Measurements from ENCODE around the gene HOMER1.

HOMER1 gene

DNA sequence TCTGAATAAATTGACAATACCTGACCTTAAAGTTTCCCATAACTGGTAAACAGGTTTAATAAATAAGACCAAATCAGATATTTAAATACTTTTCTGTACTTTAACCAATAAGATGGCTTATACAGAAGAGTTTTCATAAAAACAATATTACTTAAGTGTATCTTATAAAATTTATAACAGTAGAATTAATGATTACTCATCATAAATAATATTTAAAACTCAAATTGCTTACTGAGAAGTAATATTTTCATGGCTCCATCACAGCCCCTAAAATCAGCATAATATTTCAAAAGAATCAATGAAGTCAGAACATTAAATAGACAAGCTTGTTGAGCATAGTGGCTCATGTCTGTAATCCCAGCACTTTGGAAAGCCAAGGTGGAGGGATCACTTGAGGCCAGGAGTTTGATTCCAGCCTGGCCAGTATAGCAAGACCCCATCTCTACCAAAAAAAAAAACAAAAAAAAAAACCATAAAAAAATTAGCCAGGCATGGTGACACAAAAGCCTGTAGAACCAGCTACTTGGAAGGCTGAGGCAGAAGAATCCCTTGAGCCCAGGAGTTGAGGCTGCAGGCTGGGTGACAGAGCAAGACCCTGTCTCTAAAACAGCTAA, 23.5 kb downstream of the HOMER1 start:
- no peak for DNase-seq
- H3K27me3 ChIP-seq (replicated peaks): no peaks in the 10 kb centered on the region
- no peak overlapping the region for H3K27ac ChIP-seq
- no peaks in the 10 kb centered on the region for H3K36me3 ChIP-seq (replicated peaks)
- in situ Hi-C loops (cut with HindIII; ENCODE audit: low pct_ligation_motif_present, low sequenced_read_pairs): no loop called here
- TF ChIP-seq, protein P1, sequence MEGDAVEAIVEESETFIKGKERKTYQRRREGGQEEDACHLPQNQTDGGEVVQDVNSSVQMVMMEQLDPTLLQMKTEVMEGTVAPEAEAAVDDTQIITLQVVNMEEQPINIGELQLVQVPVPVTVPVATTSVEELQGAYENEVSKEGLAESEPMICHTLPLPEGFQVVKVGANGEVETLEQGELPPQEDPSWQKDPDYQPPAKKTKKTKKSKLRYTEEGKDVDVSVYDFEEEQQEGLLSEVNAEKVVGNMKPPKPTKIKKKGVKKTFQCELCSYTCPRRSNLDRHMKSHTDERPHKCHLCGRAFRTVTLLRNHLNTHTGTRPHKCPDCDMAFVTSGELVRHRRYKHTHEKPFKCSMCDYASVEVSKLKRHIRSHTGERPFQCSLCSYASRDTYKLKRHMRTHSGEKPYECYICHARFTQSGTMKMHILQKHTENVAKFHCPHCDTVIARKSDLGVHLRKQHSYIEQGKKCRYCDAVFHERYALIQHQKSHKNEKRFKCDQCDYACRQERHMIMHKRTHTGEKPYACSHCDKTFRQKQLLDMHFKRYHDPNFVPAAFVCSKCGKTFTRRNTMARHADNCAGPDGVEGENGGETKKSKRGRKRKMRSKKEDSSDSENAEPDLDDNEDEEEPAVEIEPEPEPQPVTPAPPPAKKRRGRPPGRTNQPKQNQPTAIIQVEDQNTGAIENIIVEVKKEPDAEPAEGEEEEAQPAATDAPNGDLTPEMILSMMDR (IDR thresholded peaks at IDR 0.05; ENCODE audit: low read depth, low read length, missing control alignments): no peak
- H3K4me3 ChIP-seq (ENCODE audit: low read depth, low read length): no peak overlapping the region

DNA sequence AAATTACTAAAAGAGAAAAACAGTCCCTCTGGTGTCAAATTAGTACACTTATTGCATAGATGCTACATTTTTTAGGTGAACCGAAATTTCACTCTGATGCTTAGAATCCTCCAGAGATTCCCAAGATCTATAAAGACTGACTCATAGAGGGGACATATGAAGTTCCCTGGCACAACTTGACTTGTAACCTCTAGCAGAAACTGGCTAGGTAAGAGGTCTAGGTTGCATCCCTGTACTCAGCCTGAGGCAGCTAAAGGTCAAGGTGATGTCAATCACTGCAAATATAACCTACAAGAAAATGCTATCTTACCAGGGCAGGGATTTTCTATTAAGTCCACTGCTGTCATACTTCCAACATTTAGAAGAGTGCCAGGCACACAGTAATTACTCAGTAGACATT, 24.2 kb downstream of the HOMER1 start:
- H3K27ac ChIP-seq: no peak overlapping the region
- in situ Hi-C loops (cut with HindIII; ENCODE audit: low pct_ligation_motif_present, low sequenced_read_pairs): no loop called here
- H3K36me3 ChIP-seq (replicated peaks): no peaks in the 10 kb centered on the region
- no peaks in the 10 kb centered on the region for H3K27me3 ChIP-seq (replicated peaks)
- DNase-seq: no peak
- no peak overlapping the region for H3K4me3 ChIP-seq (ENCODE audit: low read depth, low read length)
- TF ChIP-seq, protein P1 (IDR thresholded peaks at IDR 0.05; ENCODE audit: low read depth, low read length, missing control alignments): no peak

DNA sequence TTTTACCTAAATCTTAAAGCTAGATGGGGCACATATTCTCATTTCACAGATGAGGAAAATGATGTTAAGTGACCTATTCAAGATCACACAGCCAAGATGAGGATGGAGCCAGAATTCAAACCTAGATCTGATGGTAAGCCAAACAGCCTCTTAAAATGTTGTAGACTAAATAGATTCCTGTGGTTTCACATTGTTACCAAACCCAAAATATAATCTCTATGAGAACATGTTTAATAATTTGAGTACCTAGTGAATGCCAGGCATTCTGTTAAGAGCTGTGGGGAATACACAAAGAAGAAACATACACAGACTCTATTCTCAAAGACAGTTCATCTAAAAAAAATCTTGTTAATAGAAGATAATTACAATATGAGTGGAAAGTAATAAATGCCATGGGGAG, 25.2 kb downstream of the HOMER1 start:
- H3K4me3 ChIP-seq (ENCODE audit: low read depth, low read length): no peak overlapping the region
- in situ Hi-C loops (cut with HindIII; ENCODE audit: low pct_ligation_motif_present, low sequenced_read_pairs): no loop called here
- H3K27me3 ChIP-seq (replicated peaks): no peaks in the 10 kb centered on the region
- no peak overlapping the region for H3K27ac ChIP-seq
- no peak for DNase-seq
- TF ChIP-seq, protein P1 (IDR thresholded peaks at IDR 0.05; ENCODE audit: low read depth, low read length, missing control alignments): no peak
- H3K36me3 ChIP-seq (replicated peaks): no peaks in the 10 kb centered on the region

DNA sequence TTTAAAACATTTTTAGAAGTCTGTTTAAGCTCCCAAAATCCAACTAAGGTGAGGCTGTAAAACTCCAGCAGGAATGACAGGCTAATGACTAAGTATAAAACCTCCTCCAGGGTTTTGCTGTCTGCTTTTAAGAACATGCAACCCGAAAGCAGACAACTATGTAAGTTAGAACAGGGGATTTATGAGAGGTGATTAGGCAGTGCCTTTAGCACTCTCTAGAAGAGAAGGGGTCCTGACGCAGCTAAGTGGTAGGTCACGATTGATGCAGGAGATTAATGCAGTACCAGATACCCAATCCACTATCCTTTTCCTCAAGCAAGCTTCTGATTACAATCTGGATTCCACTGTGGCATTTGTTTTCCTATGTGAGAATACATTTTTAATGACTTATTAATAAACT, 25.9 kb downstream of the HOMER1 start:
- DNase-seq: no peak
- no peaks in the 10 kb centered on the region for H3K36me3 ChIP-seq (replicated peaks)
- TF ChIP-seq, protein P1 (IDR thresholded peaks at IDR 0.05; ENCODE audit: low read depth, low read length, missing control alignments): no peak
- H3K27ac ChIP-seq: no peak overlapping the region
- H3K27me3 ChIP-seq (replicated peaks): no peaks in the 10 kb centered on the region
- H3K4me3 ChIP-seq (ENCODE audit: low read depth, low read length): no peak overlapping the region
- in situ Hi-C loops (cut with HindIII; ENCODE audit: low pct_ligation_motif_present, low sequenced_read_pairs): no loop called here

DNA sequence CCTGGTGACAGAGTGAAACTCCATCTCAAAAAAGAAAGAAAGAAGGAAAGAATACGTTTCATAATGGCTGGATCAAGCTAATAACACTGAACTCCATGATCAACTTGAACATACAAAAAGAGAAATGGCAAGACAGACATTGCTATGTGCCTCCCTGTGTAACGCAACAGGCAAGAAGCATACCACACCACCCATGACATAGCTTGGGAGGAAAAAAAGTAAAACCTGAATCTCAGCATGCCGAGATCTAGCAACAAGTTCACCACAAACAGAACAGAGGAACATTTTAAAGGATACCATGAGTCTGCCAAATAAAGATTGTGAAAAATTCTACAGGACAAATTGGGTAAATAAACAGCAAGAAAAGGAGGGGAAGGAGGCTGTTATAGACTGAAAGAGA, 26.7 kb downstream of the HOMER1 start:
- Histone ChIP-seq H3K36me3 (replicated peaks) (no peaks in the 10 kb centered on the region), H3K27ac (no peak overlapping the region), H3K27me3 (replicated peaks) (no peaks in the 10 kb centered on the region), H3K4me3 (ENCODE audit: low read depth, low read length) (no peak overlapping the region)
- in situ Hi-C loops (cut with HindIII; ENCODE audit: low pct_ligation_motif_present, low sequenced_read_pairs): no loop called here
- no peak for DNase-seq
- TF ChIP-seq, protein P1 (IDR thresholded peaks at IDR 0.05; ENCODE audit: low read depth, low read length, missing control alignments): no peak

DNA sequence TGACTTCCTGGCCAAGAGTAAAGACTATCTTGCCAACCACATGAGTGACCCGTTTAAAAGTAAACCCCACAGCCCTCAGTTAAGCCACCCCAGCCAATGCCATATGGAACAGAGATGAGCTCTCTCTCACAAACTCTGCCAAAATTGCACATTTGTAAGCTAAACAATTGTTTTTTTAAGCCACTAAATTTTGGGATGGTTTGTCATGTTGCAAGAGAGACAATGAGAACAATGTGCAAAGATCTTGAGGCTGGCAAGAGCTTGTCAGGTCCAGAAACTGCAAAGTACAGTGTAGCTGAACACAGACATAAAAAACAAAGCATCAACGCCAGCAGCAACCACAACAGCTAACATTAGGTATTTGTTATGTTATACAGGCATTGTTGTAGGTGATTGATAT, 27.8 kb downstream of the HOMER1 start:
- Histone ChIP-seq H3K27me3 (replicated peaks) (no peaks in the 10 kb centered on the region), H3K27ac (no peak overlapping the region), H3K36me3 (replicated peaks) (no peaks in the 10 kb centered on the region), H3K4me3 (ENCODE audit: low read depth, low read length) (no peak overlapping the region)
- TF ChIP-seq, protein P1 (IDR thresholded peaks at IDR 0.05; ENCODE audit: low read depth, low read length, missing control alignments): no peak
- DNase-seq: no peak
- in situ Hi-C loops (cut with HindIII; ENCODE audit: low pct_ligation_motif_present, low sequenced_read_pairs): no loop called here

Data from brain microvascular endothelial cell (primary cell).